Stomach smooth muscle (tissue), 2 donors: ENCODE results near the gene SUSD2.

Experiments
- H3K27ac ChIP-seq: one replicate; pipeline ENCODE4 v1.7.0; 2013; ENCODE audit warnings: mild to moderate bottlenecking, low read length, inconsistent platforms
- H3K27me3 ChIP-seq, 2 donors: one replicate each; pipeline ENCODE4 v1.7.0; 2013; ENCODE audit warnings: low read length in 2 of 2; ENCODE audit not compliant: insufficient read depth in 2 of 2, control insufficient read depth in 1 of 2
- H3K36me3 ChIP-seq, 2 donors: one replicate each; pipeline ENCODE4 v1.7.0; 2013; ENCODE audit warnings: low read length in 2 of 2; ENCODE audit not compliant: control insufficient read depth in 2 of 2, insufficient read depth in 2 of 2
- H3K4me1 ChIP-seq: one replicate; pipeline ENCODE4 v1.7.0; 2013; ENCODE audit warnings: low read length; ENCODE audit not compliant: control insufficient read depth, insufficient read depth
- H3K4me3 ChIP-seq, 2 donors: one replicate each; pipeline ENCODE4 v1.7.0; 2013; ENCODE audit warnings: low read length in 2 of 2
- H3K9ac ChIP-seq, 2 donors: one replicate each; pipeline ENCODE4 v1.7.0; 2013; ENCODE audit warnings: low read length in 2 of 2, mild to moderate bottlenecking in 1 of 2
- H3K9me3 ChIP-seq, 2 donors: one replicate each; pipeline ENCODE4 v1.7.0; 2013; ENCODE audit warnings: low read length in 2 of 2; ENCODE audit not compliant: control insufficient read depth in 2 of 2
- donor health status: healthy.
- donor health status: Pancreatic carcinoma.

Gene SUSD2

GRCh38 chr22:24219750-24220149 lies 38.5 kb downstream of the SUSD2 start:
- Histone ChIP-seq H3K4me3 (no peak overlapping the region), H3K9ac (no peak overlapping the region), H3K4me1 (no peaks in the 10 kb centered on the region), H3K27ac (no peak overlapping the region), H3K27me3 (peaks cover 0 to 4% of the 10 kb centered on the region in 2 donors), H3K9me3 (peaks cover 0 to 3% of the 10 kb centered on the region in 2 donors), H3K36me3 (peaks cover 0 to 3% of the 10 kb centered on the region in 2 donors)

GRCh38 chr22:24224468-24224867 lies 43.2 kb downstream of the SUSD2 start:
- Histone ChIP-seq H3K9me3 (peaks cover 0 to 8% of the 10 kb centered on the region in 2 donors), H3K4me3 (no peak overlapping the region), H3K27me3 (no peaks in the 10 kb centered on the region), H3K4me1 (no peaks in the 10 kb centered on the region), H3K9ac (no peak overlapping the region), H3K36me3 (peaks cover 0 to 3% of the 10 kb centered on the region in 2 donors), H3K27ac (no peak overlapping the region)

- Histone ChIP-seq H3K9me3 (peaks cover 0 to 8% of the 10 kb centered on the region in 2 donors), H3K27me3 (no peaks in the 10 kb centered on the region), H3K4me1 (no peaks in the 10 kb centered on the region), H3K9ac (no peak overlapping the region), H3K4me3 (no peak overlapping the region), H3K36me3 (peaks cover 0 to 3% of the 10 kb centered on the region in 2 donors), H3K27ac (no peak overlapping the region)
Measured at GRCh38 chr22:24225044-24225601, 43.8 kb downstream of the SUSD2 start.

GRCh38 chr22:24225951-24226350 lies 44.7 kb downstream of the SUSD2 start:
- Histone ChIP-seq H3K27me3 (no peaks in the 10 kb centered on the region), H3K4me1 (no peaks in the 10 kb centered on the region), H3K4me3 (no peak overlapping the region), H3K36me3 (peaks cover 0 to 3% of the 10 kb centered on the region in 2 donors), H3K9me3 (peaks cover 0 to 8% of the 10 kb centered on the region in 2 donors), H3K27ac (no peak overlapping the region), H3K9ac (no peak overlapping the region)

- Histone ChIP-seq H3K27ac (no peak overlapping the region), H3K9ac (no peak overlapping the region), H3K4me3 (no peak overlapping the region), H3K36me3 (no peaks in the 10 kb centered on the region), H3K4me1 (peaks cover 2% of the 10 kb centered on the region), H3K9me3 (no peaks in the 10 kb centered on the region), H3K27me3 (no peaks in the 10 kb centered on the region)
Measured at GRCh38 chr22:24230911-24231656, 49.8 kb downstream of the SUSD2 start.

- no peak overlapping the region for H3K4me3 ChIP-seq
- no peak overlapping the region for H3K27ac ChIP-seq
- H3K36me3 ChIP-seq = no peaks in the 10 kb centered on the region
- no peaks in the 10 kb centered on the region for H3K9me3 ChIP-seq
- H3K4me1 ChIP-seq = peaks cover 2% of the 10 kb centered on the region
- no peaks in the 10 kb centered on the region for H3K27me3 ChIP-seq
- no peak overlapping the region for H3K9ac ChIP-seq
Measured at GRCh38 chr22:24231706-24232105, 50.4 kb downstream of the SUSD2 start.

DNA sequence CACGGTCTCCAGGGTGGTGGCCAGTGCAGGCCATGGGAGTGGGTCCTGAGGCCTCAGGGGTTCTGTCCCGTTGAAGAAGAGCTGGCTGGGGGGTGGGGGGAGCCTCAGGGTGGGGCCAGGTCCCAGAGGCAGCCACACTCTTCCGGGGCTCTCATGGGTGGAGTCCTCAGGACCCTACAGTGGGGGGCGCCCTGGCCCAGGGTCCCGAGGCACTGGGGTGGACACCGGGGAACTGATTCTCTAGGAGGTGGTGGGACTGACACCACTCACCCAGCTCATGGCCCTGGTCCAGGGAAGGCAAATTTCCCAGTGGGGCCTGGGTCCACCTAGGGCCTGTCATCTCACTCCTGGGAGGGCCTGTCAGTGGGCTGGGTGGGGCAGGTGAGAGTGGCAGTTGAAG lies 50.8 kb downstream of the SUSD2 start:
- no peak overlapping the region for H3K27ac ChIP-seq
- no peak overlapping the region for H3K9ac ChIP-seq
- H3K9me3 ChIP-seq = no peaks in the 10 kb centered on the region
- no peak overlapping the region for H3K4me3 ChIP-seq
- H3K4me1 ChIP-seq = peaks cover 2% of the 10 kb centered on the region
- no peaks in the 10 kb centered on the region for H3K36me3 ChIP-seq
- no peaks in the 10 kb centered on the region for H3K27me3 ChIP-seq

DNA sequence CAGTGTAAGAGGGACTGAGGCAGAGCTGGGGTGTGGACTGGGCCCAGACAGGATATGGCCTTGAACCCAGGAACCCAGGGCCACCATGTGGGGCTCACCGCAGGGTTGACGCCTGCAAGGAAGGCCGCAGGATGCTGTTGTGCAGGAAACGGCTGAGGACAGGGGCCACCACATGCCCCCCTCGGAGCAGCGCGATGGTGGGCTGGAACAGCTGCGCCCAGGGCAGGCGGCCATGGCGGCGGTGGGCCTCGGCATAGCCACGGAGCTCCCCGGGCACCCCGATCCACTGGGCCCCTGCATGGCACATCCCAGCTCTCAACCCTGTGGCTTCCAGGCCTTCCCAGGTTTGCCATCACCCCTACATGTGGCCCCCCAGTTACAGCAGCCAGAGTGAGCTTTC lies 51.4 kb downstream of the SUSD2 start:
- H3K27me3 ChIP-seq = no peaks in the 10 kb centered on the region
- no peaks in the 10 kb centered on the region for H3K36me3 ChIP-seq
- H3K27ac ChIP-seq = no peak overlapping the region
- no peak overlapping the region for H3K4me3 ChIP-seq
- no peaks in the 10 kb centered on the region for H3K9me3 ChIP-seq
- H3K9ac ChIP-seq = no peak overlapping the region
- H3K4me1 ChIP-seq = peaks cover 2% of the 10 kb centered on the region

GRCh38 chr22:24233235-24233634 lies 51.9 kb downstream of the SUSD2 start:
- Histone ChIP-seq H3K4me3 (no peak overlapping the region), H3K36me3 (no peaks in the 10 kb centered on the region), H3K4me1 (peaks cover 2% of the 10 kb centered on the region), H3K9ac (no peak overlapping the region), H3K27me3 (no peaks in the 10 kb centered on the region), H3K27ac (no peak overlapping the region), H3K9me3 (no peaks in the 10 kb centered on the region)

GRCh38 chr22:24233816-24234215 lies 52.5 kb downstream of the SUSD2 start:
- Histone ChIP-seq H3K9ac (no peak overlapping the region), H3K36me3 (no peaks in the 10 kb centered on the region), H3K27me3 (no peaks in the 10 kb centered on the region), H3K4me1 (peaks cover 2% of the 10 kb centered on the region), H3K9me3 (no peaks in the 10 kb centered on the region), H3K4me3 (no peak overlapping the region), H3K27ac (no peak overlapping the region)

GRCh38 chr22:24235315-24235714 lies 54.0 kb downstream of the SUSD2 start:
- Histone ChIP-seq H3K27me3 (no peaks in the 10 kb centered on the region), H3K27ac (no peak overlapping the region), H3K9ac (no peak overlapping the region), H3K36me3 (no peaks in the 10 kb centered on the region), H3K9me3 (no peaks in the 10 kb centered on the region), H3K4me1 (peaks cover 2% of the 10 kb centered on the region), H3K4me3 (no peak overlapping the region)
